Measurements from ENCODE around the gene DGAT2L6.

Gene DGAT2L6
- total RNA-seq = 0 reads per million in 2 experiments

GRCh38 chrX:70176938-70177533 lies at the start of gene DGAT2L6:
Gene DGAT2L6, plus strand, starts transcription at chrX:70177483. Its CDS starts 100 bp downstream, at chrX:70177583.
- DNase-seq (ENCODE audit: low read depth) = no peak

GRCh38 chrX:70128071-70128470 lies 49.2 kb upstream of the DGAT2L6 start:
- no peak for DNase-seq (ENCODE audit: low read depth)

GRCh38 chrX:70129816-70130215 lies 47.5 kb upstream of the DGAT2L6 start:
- DNase-seq (ENCODE audit: low read depth) = no peak

- DNase-seq (ENCODE audit: low read depth) = no peak
Measured at GRCh38 chrX:70132224-70132623, 45.1 kb upstream of the DGAT2L6 start.

GRCh38 chrX:70132877-70133302 lies 44.4 kb upstream of the DGAT2L6 start:
- DNase-seq (ENCODE audit: low read depth) = no peak

- DNase-seq (ENCODE audit: low read depth) = peak; percentile 75
Measured at GRCh38 chrX:70133303-70134115, 43.8 kb upstream of the DGAT2L6 start, which contains the start of gene IGBP1. Gene IGBP1, plus strand, starts transcription at chrX:70133447. Its CDS starts 501 bp downstream, at chrX:70133948.

GRCh38 chrX:70134116-70134477 lies 43.2 kb upstream of the DGAT2L6 start:
- no peak for DNase-seq (ENCODE audit: low read depth)

GRCh38 chrX:70138622-70139021 lies 38.7 kb upstream of the DGAT2L6 start:
- no peak for DNase-seq (ENCODE audit: low read depth)

GRCh38 chrX:70139736-70140135 lies 37.5 kb upstream of the DGAT2L6 start:
- DNase-seq (ENCODE audit: low read depth) = no peak

- no peak for DNase-seq (ENCODE audit: low read depth)
Measured at GRCh38 chrX:70141373-70141772, 35.9 kb upstream of the DGAT2L6 start.

- no peak for DNase-seq (ENCODE audit: low read depth)
Measured at GRCh38 chrX:70166601-70167590, 10.4 kb upstream of the DGAT2L6 start.

- DNase-seq (ENCODE audit: low read depth) = no peak
Measured at GRCh38 chrX:70168238-70169188, 8.8 kb upstream of the DGAT2L6 start.

GRCh38 chrX:70169281-70169680 lies 8.0 kb upstream of the DGAT2L6 start:
- DNase-seq (ENCODE audit: low read depth) = no peak

- DNase-seq (ENCODE audit: low read depth) = no peak
Measured at GRCh38 chrX:70171624-70172023, 5.7 kb upstream of the DGAT2L6 start.

- no peak for DNase-seq (ENCODE audit: low read depth)
Measured at GRCh38 chrX:70172221-70172620, 5.1 kb upstream of the DGAT2L6 start.

- no peak for DNase-seq (ENCODE audit: low read depth)
Measured at GRCh38 chrX:70172964-70173363, 4.3 kb upstream of the DGAT2L6 start.

GRCh38 chrX:70174754-70175153 lies 2.5 kb upstream of the DGAT2L6 start:
- no peak for DNase-seq (ENCODE audit: low read depth)

- DNase-seq (ENCODE audit: low read depth) = no peak
Measured at GRCh38 chrX:70175338-70175737, 1.9 kb upstream of the DGAT2L6 start.

GRCh38 chrX:70183091-70183490 lies 5.8 kb downstream of the DGAT2L6 start:
- DNase-seq (ENCODE audit: low read depth) = no peak

- DNase-seq (ENCODE audit: low read depth) = no peak
Measured at GRCh38 chrX:70190225-70190624, 12.9 kb downstream of the DGAT2L6 start.
